K562 (cell line): ENCODE results near the gene IL17F. TPM values are rescaled to one million over a fixed set of nuclear protein-coding genes. Genes with fewer than 3 reads are reported as not detected.

Source experiments
- KDM1A ChIP-seq, 2 experiments: fragments of 450-650 bp; IDR thresholded peaks; 2 replicates each; pipeline ENCODE4 v1.6.1; 2016; ENCODE audit warnings: mild to moderate bottlenecking in 2 of 2
- polyA plus RNA-seq, 8 experiments: library from polyadenylated mRNA; depleted of rRNA in 4 of 8; stranded (reverse) in 5 of 8; unstranded in 3 of 8; fragments of >200 nt; fragmentation: Nextera tagmentation in 2 of 8; fragmentation: Illumina TruSeq in 1 of 8; extraction: Ambion mirVana in 2 of 8; extraction: Trizol in 1 of 8; gene quantifications; 2 replicates each; pipeline versions ENCODE4 v1.2.1 to v1.2.3, GENCODE V29; 2011 to 2014; ENCODE audit warnings: inconsistent platforms in 1 of 8, missing spikeins in 1 of 8
- total RNA-seq, 7 experiments: library from RNA; depleted of rRNA in 6 of 7; stranded (reverse); fragments of >200 nt in 6 of 7; fragmentation: Illumina TruSeq in 2 of 7; extraction: Trizol in 2 of 7; gene quantifications; 2 replicates each; pipeline versions ENCODE4 v1.2.1 to v1.2.3, GENCODE V29; 2011 to 2021; ENCODE audit warnings: low replicate concordance in 1 of 7
- TF ChIP-seq, protein P1 (sequence below), 2 experiments: fragments of 450-650 bp in 1 of 2; sonication (generic) in 1 of 2; formaldehyde crosslinking in 1 of 2; IDR thresholded peaks; 2 replicates each; pipeline versions ENCODE4 v1.7.1 to v1.9.0; 2016 to 2022; ENCODE audit warnings: inconsistent platforms in 1 of 2, mild to moderate bottlenecking in 1 of 2, missing genetic modification reagents in 1 of 2
- TF ChIP-seq, protein P2 (sequence below): fragments of 250-450 bp; sonication (Bioruptor Pico); IDR thresholded peaks from 2 replicates; pipeline ENCODE4 v1.4.0; 2020; ENCODE audit warnings: mild to moderate bottlenecking

The IL17F gene
- total and polyA plus RNA-seq, 9 of the 15 experiments (the other 6 are each of a cell fraction or from before 2014, with no cell fraction given) = not detected

DNA sequence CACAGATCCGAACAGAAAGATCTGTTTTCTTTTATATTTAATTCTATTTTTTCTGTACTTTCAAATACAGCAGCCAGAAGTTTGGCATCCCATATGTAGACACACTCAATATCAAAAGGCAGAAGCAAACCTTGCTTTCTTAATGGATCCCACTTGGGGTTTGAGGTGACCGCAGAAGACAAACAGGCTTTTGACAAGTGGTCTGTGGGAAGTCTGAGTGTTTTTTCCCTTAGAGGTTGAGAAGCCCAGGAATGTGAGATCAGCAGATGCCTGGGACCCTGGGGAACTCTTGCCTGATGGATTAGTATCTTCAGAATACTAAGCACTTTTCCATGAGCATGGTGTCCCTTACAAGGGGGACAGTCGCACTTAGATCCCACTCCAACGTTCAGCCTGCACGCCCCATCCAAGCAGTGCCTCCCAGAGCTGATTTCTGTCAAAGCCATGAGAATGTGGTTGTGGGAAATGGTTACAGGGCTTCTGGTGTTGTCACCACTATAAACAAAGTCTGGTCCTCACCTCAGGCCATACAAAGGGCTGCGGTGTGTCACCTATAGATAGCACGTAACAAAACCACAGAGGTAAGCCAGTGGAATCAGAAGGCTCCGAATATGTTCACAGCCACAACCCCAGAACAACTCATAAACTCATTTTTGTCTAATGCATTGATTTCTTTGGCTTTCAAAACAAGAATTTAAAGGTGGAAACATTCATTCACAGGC lies 12.7 kb downstream of the IL17F start (continued):
- TF ChIP-seq, protein P1, sequence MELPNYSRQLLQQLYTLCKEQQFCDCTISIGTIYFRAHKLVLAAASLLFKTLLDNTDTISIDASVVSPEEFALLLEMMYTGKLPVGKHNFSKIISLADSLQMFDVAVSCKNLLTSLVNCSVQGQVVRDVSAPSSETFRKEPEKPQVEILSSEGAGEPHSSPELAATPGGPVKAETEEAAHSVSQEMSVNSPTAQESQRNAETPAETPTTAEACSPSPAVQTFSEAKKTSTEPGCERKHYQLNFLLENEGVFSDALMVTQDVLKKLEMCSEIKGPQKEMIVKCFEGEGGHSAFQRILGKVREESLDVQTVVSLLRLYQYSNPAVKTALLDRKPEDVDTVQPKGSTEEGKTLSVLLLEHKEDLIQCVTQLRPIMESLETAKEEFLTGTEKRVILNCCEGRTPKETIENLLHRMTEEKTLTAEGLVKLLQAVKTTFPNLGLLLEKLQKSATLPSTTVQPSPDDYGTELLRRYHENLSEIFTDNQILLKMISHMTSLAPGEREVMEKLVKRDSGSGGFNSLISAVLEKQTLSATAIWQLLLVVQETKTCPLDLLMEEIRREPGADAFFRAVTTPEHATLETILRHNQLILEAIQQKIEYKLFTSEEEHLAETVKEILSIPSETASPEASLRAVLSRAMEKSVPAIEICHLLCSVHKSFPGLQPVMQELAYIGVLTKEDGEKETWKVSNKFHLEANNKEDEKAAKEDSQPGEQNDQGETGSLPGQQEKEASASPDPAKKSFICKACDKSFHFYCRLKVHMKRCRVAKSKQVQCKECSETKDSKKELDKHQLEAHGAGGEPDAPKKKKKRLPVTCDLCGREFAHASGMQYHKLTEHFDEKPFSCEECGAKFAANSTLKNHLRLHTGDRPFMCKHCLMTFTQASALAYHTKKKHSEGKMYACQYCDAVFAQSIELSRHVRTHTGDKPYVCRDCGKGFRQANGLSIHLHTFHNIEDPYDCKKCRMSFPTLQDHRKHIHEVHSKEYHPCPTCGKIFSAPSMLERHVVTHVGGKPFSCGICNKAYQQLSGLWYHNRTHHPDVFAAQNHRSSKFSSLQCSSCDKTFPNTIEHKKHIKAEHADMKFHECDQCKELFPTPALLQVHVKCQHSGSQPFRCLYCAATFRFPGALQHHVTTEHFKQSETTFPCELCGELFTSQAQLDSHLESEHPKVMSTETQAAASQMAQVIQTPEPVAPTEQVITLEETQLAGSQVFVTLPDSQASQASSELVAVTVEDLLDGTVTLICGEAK (IDR thresholded peaks at IDR 0.05) = no peak
- TF ChIP-seq, protein P1 (CRISPR knock-in tag; IDR thresholded peaks at IDR 0.05) = no peak
- no peak for TF ChIP-seq KDM1A (IDR thresholded peaks at IDR 0.05)
- TF ChIP-seq, protein P2, sequence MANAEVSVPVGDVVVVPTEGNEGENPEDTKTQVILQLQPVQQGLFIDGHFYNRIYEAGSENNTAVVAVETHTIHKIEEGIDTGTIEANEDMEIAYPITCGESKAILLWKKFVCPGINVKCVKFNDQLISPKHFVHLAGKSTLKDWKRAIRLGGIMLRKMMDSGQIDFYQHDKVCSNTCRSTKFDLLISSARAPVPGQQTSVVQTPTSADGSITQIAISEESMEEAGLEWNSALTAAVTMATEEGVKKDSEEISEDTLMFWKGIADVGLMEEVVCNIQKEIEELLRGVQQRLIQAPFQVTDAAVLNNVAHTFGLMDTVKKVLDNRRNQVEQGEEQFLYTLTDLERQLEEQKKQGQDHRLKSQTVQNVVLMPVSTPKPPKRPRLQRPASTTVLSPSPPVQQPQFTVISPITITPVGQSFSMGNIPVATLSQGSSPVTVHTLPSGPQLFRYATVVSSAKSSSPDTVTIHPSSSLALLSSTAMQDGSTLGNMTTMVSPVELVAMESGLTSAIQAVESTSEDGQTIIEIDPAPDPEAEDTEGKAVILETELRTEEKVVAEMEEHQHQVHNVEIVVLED (CRISPR knock-in tag) = no peak
- TF ChIP-seq, all 486 proteins: peak for 0
